ENCODE measurements around the gene TMIGD3.
A peak's percentile ranks its signal among the peaks of the same experiment; 100 is the strongest.
"Not testable (repeated sequence)": the region's sequence is repeated elsewhere in the genome, so short reads cannot be mapped to it uniquely, and the experiment has no call there.

TMIGD3 gene

DNA sequence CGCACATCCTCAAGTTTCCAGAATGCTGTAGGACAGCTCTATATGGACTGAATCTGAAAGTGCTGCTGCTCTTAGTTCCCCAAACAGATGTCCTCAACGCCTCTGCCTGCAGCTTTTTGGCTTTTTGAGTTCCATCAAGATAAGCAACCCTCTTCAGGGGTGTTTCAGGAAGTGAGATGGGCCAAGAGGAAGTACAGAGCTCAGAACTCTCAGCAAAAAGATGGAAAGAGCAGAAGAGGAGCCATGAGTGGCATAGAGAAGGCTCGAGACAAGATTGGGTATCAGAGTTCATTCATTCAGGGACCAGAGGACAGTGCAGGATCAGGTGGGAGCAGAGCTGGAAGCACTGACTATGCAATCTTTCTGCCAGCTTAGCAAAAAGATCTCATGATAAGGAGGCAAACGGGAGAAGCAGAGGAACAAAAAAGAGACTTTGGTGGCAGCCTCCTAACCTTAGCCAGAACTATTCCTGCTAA is at the start of gene TMIGD3, which contains the start of gene ADORA3:
TMIGD3 (minus strand) TSS at position 49 of the 476 bp plus-strand sequence. CDS start 279 bp downstream, outside the sequence.
ADORA3 (minus strand) TSS at position 49 of the 476 bp plus-strand sequence. CDS start 279 bp downstream, outside the sequence.
- TF ChIP-seq, protein P1, sequence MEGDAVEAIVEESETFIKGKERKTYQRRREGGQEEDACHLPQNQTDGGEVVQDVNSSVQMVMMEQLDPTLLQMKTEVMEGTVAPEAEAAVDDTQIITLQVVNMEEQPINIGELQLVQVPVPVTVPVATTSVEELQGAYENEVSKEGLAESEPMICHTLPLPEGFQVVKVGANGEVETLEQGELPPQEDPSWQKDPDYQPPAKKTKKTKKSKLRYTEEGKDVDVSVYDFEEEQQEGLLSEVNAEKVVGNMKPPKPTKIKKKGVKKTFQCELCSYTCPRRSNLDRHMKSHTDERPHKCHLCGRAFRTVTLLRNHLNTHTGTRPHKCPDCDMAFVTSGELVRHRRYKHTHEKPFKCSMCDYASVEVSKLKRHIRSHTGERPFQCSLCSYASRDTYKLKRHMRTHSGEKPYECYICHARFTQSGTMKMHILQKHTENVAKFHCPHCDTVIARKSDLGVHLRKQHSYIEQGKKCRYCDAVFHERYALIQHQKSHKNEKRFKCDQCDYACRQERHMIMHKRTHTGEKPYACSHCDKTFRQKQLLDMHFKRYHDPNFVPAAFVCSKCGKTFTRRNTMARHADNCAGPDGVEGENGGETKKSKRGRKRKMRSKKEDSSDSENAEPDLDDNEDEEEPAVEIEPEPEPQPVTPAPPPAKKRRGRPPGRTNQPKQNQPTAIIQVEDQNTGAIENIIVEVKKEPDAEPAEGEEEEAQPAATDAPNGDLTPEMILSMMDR (IDR thresholded peaks at IDR 0.05; ENCODE audit: low read depth, low read length): no peak
- no peak for DNase-seq (ENCODE audit: low read depth, low spot score)
- in situ Hi-C loops (cut with HindIII; ENCODE audit: low sequenced_read_pairs): no loop called here
- no peak within 1 kb of the TSS for H3K4me3 ChIP-seq (ENCODE audit: low read depth, low read length)

DNA sequence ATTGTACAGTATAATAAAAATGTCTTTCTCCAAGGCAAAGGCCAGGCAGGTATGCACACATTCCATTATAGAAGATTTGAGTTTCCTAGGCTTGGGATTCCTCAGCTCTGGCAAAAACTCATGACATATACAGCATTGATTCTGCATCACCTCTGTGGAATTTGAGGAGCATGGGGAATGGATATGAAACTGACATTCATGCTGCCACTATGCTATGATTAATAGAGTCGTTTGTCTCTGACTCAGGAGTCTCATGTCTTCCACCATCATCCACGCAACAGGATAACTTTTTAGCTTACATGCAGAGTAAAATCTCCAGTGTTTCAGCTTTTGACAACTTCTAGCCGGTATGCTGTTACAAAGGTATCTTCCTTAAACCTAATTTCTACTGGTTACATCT is 49.8 kb upstream of the TMIGD3 start:
- peak; percentile 1 for DNase-seq (ENCODE audit: low read depth, low spot score)
- no peak overlapping the region for H3K4me3 ChIP-seq (ENCODE audit: low read depth, low read length)
- TF ChIP-seq, protein P1 (IDR thresholded peaks at IDR 0.05; ENCODE audit: low read depth, low read length): no peak
- in situ Hi-C loops (cut with HindIII; ENCODE audit: low sequenced_read_pairs): no loop called here

DNA sequence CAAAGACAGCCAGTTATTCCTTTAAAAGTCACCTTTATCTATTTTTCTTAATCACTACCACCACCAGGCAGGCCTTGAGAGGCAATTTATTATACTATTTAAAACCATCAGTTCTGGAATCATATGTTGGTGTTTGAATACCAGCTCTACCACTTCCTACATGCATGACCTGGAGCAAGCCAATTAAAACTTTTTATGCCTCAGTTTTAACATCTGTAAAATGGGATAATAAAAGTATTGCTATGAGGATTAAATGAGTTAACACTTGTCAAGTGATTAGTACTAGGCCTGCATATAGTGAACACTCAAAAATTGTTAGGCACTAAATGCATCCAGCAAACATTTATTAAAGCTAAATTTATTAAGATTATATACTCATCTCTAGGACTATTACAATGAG is 49.2 kb upstream of the TMIGD3 start:
- DNase-seq (ENCODE audit: low read depth, low spot score): no peak
- in situ Hi-C loops (cut with HindIII; ENCODE audit: low sequenced_read_pairs): no loop called here
- H3K4me3 ChIP-seq (ENCODE audit: low read depth, low read length): no peak overlapping the region
- TF ChIP-seq, protein P1 (IDR thresholded peaks at IDR 0.05; ENCODE audit: low read depth, low read length): no peak

DNA sequence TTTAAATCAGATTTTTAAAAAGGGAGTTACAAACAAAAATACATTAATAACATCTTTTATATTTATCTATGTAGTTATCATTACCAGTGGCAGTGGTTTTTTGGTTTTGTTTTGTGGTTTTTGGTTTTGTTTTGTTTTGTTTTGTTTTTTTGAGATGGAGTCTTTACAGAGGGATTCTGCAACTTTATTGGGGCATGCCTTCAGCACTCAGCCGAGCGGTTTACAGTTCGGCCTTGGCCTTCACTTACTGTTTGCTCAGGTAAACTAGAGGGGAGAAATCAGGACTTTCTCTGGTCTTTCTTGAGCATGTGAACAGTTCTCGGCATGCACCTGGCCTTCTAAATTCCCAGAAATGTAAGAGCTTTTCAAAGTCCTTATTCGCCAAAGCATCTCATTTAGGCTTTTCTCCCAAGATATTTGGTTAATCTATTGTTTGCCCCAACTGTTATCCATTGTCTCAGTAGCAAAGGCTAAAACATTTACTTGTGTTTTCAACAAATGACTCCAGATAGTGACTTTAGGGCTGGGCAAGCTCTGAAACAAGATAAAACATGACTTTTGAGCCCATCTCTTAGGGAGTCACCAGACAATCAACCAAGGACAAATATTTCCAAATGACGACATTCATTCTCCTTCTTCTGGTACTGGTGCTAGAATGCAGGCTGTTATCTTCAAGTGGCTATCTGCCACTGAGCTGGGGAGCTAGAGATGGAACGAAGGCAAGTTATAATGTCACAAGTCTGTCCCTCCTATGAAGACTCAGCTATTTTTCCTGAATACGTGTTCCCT is 48.4 kb upstream of the TMIGD3 start:
- in situ Hi-C loops (cut with HindIII; ENCODE audit: low sequenced_read_pairs): no loop called here
- no peak for DNase-seq (ENCODE audit: low read depth, low spot score)
- TF ChIP-seq, protein P1 (IDR thresholded peaks at IDR 0.05; ENCODE audit: low read depth, low read length): no peak
- no peak overlapping the region for H3K4me3 ChIP-seq (ENCODE audit: low read depth, low read length)

DNA sequence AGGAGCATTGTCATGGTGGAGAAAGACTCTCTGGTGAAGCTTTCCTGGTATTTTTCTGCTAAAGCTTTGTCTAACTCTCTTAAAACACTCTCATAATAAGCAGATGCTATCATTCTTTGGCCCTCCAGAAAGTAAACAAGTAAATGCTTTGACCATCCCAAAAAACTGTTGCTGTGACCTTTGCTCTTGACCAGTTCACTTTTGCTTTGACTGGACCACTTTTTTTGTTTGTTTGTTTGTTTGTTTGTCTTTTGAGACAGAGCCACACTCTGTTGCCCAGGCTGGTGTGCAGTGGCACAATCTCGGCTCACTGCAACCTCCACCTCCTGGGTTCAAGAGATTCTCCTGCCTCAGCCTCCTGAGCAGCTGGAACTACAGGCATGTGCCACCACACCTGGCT is 44.4 kb upstream of the TMIGD3 start:
- in situ Hi-C loops (cut with HindIII; ENCODE audit: low sequenced_read_pairs); H3K4me3 ChIP-seq (ENCODE audit: low read depth, low read length): not testable (repeated sequence)

DNA sequence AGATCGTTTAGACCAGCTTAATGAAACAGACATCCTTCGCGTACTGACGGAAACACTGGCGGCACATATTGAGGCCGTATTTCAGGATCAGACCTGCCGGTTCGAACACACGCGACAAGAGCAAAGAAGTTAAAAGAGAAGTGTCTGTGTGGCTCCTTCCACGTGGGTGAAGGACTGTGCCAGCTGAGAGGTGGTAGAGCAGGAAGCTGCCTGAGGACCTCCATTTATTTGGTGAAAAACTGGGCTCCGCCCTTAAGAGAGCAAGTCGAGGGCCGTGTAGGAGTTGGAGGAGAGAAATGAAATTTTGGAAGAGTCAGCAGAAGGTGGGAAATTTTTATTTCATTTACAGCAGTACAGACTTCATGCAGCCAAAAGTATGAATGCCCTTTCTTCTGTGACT is 38.8 kb upstream of the TMIGD3 start:
- TF ChIP-seq, protein P1 (IDR thresholded peaks at IDR 0.05; ENCODE audit: low read depth, low read length): no peak
- in situ Hi-C loops (cut with HindIII; ENCODE audit: low sequenced_read_pairs): no loop called here
- H3K4me3 ChIP-seq (ENCODE audit: low read depth, low read length): no peak overlapping the region
- no peak for DNase-seq (ENCODE audit: low read depth, low spot score)

More for the DNA sequence above, 44.4 kb upstream of the TMIGD3 start:
- DNase-seq (ENCODE audit: low read depth, low spot score): not testable (repeated sequence)

DNA sequence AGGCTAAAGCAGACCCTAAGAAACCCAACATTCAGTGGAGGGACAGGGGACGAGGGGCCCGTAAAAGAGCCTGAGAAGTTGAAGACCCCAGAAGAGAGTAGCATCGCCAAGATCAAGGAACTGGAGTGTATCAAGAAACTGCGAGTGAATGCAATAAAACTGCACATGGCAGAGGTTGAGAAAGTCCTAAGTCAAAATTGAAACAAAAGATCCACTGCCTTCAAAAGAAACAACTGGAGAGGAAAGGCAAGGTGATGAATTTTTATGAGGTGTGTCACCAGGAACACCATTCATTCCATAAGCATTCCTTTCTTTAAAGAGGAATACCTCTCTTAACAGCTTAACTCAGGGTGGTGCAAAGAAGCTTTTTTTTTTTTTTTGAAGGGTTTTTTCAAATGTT is 38.3 kb upstream of the TMIGD3 start:
- H3K4me3 ChIP-seq (ENCODE audit: low read depth, low read length): no peak overlapping the region
- in situ Hi-C loops (cut with HindIII; ENCODE audit: low sequenced_read_pairs): no loop called here
- TF ChIP-seq, protein P1 (IDR thresholded peaks at IDR 0.05; ENCODE audit: low read depth, low read length): no peak
- peak; percentile 14 for DNase-seq (ENCODE audit: low read depth, low spot score)

Measured in astrocyte of the spinal cord (primary cell).